GM19455 (cell line): ENCODE data around the gene HDAC4.

Source experiments
- ATAC-seq: cut with Tn5 transposase; IDR thresholded peaks from one replicate; pipeline ENCODE4 v1.9.1; 2021; ENCODE audit not compliant: unreplicated experiment

Gene HDAC4

DNA sequence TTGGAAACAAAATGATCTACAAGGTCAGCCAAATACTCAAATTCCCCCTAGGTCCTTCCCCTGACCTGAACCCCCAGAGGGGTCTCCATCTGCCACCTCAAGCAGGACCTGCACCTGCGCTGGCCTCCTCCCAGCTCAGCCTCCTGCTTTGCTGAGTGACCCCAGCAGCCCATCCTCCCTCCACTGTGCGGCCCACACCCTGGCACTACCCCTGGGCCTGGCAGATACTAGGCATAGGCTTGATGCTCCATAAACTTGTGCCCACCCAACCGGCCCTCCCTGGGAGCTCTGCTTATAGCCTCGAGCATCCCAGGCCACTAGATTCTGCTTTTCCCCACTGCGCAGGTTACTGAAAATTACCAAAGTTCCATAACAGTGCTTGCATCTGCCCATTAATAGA lies 156.2 kb downstream of the HDAC4 start:
- no peak for ATAC-seq

DNA sequence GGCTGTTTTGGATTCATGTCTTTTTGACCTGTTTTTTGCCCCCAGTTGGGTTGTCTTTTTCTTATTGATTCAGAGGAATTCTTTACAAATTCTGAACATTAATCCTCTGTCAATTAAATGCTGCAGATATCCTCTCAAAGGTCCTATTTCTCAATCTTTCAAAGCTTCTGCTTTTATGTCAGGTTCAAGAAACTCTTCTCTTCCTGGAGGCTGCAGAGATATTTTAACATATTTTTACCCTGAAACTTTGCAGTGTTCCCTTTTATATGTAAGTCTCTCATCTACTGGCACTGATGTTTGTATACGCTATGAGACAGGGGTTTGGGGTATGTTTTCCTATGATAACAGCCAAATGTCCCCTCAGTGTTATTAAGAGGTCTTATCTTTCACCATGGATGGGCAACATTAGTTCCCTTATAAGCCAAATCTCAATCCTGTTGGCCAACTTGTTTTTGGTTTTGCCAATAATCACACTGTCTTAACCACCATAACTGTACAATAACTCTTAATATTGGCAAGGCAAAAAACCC lies 159.3 kb downstream of the HDAC4 start:
- ATAC-seq, result no peak

DNA sequence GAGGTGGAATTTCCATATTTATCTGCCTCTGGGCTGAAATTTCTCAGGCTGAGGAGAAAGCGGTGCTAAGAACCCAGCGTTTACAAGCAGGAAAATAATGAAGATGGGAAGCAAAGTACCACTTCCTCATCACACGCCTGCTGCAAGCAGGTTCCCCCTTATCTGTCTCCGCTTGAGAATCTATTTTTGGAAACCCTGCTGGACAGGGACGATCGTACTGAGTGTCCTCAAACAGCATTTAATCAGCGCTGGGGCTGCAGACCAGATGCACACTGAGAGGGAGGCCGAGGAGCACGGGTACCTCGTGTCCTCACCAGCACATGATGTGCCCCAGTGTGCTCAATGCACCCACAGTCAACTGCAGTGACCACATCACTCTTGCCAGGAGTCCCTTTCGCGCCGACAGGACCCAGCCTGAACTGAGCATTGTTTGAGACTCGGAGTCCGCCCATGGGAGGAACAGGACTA lies 160.4 kb downstream of the HDAC4 start:
- ATAC-seq, result no peak

DNA sequence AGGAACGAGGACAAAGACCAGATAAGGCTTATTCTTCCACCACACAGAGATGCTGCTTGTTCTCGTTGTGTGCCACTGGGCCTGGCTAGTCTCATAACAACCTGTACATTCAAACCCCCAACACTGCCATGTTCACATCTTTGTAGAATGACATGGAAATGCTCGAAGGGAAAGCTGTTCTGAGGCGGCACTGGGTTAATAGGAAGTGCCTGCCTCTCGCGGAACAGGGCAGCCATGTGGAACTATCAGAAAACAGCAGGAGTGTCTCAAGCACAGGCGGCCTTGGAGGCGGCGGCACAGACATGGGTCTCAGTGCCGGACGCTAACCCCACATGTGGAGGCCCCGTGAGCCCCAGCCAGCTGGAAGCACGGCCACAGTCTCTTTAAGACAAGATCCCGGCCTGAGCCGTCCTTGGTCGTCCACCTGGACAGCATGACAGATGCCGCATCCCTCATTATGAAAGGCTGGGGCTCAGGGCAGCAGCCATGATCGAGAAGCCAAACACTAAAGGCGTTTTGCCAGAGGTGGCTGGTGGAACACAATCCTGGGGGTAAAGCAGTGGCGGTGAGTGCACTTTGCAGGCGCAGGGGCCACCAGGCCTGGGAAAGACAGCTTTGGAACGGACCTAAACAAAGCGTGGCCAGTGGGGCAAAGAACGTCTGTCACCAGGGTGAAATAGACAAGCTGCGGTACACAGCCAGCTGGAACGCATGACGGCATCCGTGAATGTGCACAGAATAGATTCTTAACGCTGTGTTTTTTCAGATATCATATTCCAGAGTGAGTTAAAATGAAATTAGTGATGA lies 161.0 kb downstream of the HDAC4 start:
- ATAC-seq, result no peak

DNA sequence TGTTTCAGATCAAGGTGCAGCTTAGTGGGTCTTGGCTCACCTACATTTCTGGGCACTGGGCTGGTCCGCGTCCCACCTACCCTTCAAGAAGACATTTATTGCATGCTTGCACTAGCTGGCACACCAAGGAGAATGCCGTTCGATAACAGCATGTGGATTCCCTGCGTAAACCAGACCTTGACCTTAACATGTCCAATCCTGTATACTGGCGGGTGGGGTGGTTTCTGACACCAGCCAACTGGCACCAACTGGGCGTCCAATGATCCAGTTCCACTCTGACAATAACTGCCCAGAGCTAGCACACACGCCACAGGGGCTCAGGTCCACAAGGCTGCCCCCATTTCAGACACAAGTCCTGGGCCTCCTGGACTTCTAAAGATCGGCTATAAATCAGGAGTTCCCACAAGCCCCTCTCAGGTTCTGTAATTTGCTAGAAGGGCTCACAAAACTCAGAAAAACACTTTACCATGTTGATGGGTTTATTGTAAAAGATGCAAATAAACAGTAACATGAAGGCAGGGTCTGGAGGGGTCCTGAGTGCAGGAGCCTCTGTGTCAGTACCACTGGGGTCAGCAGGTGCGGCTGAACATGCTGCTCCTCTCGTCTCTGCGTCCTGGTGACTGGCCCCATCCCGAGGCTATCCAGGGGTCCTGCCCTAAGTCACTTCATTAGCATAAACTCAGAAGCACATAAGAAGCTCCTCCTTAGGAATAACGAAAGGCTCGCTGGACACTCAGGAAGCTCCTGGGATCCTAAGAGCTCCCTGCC lies 161.8 kb downstream of the HDAC4 start:
- ATAC-seq, result no peak

DNA sequence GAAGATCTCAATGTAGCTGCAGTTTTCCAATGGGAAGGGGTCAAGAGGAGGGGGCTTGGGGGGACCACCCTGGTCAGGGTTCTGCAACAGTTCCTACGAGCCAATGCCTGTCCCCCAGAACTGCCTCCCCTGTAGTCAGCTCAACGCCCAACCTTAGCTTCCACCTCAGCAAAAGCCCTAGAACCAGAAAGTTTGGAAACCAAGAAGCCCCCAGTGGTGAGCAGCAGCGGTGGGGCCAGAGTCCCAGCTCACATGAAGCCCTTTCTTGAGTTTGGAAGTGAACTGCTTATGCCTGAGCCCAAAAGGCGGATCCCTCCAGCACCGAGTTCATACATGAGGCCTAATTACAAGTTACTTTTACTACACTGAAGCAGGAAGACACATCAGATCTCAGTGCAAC lies 162.4 kb downstream of the HDAC4 start:
- ATAC-seq, result no peak

DNA sequence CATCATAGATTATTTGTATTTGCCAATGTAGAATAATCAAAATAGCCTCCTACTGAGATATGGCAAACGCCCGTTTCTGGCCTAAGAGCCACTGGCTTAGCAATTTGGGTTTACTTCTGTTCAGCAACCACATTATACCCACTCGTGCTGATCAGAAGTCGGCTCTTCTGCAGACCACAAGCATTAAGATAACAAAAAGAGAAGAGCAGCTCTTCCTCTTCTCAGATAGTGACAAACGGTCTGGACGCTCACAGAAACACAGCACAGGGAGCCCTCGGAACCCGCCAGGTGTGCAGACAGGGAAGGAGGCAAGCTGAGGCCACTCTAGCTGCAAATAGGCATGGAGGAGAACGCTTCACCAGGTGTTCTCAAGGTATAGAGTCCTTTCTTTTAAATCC lies 164.0 kb downstream of the HDAC4 start:
- ATAC-seq, result no peak

DNA sequence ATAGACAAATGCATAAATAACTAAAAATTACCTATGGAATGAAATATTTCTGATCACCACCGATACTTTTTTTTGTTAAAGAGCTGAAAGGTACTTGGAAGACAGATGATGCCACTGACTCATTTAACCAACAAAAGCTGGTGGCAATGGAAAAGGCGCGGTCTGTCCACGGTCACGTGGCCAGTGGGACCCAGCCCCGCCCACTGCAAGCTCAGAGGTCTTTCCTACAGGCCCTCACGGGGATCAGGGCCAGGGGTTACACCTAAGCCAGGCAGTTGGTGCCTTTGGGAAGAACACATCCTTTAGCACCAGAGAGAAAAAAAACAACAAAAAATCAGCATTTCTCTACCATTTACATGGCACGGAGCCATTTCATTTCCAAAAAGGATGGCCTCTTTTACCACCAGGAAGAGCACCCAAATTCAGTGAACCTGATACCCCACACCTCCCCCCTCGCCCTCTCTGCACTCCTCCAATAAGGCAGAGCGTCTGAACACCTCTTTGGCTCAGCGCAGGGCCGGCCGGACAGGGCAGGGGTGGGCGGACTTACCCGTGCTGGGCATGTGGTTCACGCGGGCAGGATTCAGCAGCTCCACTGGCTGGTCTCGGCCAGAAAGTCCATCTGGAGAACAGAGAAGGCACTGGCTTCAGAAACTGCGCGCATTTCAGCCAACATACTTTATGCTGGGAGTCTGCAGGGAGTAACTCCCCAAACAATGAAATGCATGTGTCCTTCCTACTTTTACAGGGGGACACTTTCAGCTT lies 164.6 kb downstream of the HDAC4 start:
- no peak for ATAC-seq

DNA sequence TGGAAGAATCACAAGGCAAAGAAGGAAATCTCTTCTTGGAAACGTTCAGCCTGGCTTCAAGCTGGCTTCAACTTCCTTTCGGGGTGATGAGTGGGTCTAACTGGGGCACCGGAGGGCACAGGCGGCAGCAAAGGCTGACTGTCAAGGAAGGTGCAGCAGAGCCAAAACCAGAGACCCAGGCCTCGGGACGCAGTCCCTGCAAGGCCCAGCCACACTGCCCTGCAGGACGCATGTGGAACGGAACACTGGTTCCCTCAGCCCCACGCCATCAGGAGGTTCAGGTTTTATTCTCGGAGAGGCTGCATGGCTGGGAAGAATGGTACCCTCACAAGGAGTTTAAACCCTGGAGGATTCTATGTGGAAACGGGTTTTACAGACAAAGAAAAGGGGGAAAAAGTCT lies 165.5 kb downstream of the HDAC4 start:
- ATAC-seq, result no peak

DNA sequence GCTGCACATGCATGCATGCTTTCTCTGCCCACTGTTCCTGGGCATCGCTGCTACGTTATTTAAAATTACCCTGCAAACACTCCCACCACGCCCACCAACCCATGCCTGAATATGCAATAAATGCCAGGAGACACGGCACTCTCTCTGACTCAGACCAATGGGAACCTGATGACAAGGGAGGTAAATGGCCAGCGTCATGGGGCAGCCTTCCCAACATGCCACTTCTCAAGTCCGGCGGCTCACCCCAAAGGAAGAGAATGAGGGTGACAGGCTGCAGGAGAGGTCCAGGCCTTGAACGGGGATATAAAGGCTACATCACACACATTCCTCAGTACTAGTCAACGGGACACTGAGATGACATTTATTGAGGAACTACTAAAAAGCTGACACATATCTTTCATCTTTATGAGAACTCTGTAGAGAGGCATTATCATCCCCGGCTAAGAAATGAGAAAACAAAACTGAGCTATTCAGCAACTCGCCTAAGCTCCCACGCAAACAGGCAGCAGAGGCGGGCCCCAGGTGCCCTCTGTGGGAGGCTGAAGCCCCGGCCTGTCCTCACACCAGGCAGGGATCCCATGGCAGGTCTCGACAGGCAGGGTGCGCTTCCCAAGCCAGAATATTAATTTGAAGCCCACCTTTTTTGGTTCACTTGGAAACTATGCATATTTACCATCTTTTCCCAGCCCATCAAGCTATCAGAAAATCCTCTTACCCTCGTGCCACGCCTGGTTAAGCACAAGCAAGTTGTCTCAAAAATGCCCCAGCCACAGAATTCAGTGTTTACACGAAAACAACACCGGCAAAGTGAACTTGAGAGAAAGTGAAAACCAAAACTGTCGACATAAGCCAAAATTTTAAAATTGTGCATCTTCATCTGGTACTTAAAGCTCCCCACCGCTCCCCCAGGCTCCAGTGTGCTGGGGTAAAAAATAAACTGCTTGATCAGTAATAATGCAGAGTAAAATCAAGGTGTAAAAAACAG lies 166.3 kb downstream of the HDAC4 start:
- ATAC-seq, result no peak

DNA sequence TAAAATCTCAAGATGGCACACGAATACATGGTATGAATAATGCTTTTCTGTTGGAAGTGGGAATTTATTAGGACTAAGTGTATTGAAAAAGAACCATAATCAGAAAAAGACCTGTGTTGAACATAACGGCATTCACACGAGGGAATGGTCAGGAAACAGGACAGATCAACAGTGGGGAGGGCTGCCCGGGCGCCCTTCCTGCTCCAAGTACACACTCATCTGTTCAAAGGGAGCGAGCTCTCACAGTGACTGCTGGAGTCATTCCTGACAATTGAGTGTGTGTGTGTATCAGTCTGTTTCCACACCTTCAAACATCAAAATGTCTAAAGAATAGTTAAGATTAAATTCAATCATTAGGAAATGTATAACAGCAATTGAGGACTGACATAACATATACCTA lies 167.2 kb downstream of the HDAC4 start:
- no peak for ATAC-seq

DNA sequence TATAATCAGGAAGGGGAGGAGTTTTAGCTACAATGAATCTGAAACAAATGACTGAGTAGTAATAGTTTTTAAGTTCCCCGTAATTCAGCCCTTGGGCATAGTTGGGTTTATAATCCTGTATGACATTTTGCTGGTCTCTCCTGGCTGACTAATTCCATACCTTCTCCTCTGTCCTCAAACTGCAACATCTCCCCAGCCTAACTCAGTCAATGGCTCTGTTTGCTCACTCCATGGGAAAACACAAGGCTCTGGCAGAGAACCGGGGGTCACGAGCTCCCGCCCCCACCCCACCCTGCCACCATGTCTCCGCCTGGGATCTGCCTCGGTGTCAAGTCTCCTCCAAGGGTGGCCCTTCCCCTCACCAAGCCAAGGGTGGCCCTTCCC lies 168.6 kb downstream of the HDAC4 start:
- ATAC-seq, result no peak

DNA sequence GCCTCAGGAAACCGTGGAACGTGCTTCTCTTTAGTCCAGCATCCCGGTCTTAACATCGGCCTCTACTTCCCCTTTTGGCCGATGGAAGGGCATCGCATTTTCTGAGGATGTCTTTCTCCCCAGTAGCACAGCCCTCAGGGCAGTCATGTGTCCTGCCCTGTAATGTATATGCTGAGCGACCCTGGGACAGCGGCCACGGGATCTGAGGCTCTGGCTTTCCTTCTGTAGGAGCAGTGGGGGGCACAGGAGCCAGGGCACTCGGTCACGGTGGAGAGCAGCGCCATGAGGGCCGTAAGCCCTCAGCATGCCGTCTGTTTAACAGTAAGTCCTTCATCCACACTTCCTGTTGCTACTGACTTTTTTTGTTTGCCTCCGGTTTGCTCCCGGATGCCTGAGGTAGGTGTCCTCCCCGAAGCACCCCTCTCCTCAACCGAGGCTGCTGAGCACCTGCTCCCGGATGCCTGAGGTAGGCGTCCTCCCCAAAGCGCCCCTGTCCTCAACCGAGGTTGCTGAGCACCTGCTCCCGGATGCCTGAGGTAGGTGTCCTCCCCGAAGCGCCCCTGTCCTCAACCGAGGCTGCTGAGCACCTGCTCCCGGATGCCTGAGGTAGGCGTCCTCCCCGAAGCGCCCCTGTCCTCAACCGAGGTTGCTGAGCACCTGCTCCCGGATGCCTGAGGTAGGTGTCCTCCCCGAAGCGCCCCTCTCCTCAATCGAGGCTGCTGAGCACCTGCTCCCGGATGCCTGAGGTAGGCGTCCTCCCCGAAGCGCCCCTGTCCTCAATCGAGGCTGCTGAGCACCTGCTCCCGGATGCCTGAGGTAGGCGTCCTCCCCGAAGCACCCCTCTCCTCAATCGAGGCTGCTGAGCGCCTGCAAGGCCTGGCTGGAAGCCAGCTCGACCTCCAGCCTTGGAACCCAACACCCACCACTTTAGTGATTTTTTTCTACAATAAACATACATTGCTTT lies 169.3 kb downstream of the HDAC4 start:
- ATAC-seq, result no peak

DNA sequence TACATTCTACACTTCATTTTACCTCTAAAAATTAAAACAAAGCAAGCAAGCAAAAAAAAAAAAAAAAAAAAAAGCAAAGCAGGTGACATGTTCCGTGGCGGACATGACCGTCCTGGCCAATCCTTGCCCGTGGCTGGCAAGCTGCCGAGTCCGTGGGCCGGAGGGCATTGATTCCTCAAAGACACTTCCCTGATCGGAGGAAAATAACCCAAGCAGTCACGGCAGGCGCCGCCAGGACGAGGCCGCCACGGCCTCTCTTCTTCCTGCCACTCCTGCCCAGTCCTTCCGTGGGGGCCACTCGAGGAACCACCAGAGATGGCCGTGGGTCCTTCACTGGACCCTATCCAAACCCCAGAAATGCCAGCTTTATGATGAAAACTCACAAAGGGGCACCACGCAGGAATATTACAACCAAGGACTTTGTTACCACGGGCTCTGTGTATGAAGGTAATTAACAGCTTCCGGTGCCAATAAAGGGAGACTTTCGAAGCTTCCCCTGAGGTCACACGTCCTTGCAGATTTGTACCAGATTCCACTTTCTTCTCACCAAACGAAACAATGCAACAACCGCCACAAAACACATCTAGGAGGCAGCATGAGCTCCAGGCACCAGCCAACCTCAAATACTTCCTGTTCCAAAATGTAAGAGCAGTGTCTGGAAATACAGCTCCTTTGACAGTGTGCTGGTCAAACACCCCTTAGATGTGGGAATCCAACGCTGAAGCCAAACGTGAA lies 170.3 kb downstream of the HDAC4 start:
- no peak for ATAC-seq

DNA sequence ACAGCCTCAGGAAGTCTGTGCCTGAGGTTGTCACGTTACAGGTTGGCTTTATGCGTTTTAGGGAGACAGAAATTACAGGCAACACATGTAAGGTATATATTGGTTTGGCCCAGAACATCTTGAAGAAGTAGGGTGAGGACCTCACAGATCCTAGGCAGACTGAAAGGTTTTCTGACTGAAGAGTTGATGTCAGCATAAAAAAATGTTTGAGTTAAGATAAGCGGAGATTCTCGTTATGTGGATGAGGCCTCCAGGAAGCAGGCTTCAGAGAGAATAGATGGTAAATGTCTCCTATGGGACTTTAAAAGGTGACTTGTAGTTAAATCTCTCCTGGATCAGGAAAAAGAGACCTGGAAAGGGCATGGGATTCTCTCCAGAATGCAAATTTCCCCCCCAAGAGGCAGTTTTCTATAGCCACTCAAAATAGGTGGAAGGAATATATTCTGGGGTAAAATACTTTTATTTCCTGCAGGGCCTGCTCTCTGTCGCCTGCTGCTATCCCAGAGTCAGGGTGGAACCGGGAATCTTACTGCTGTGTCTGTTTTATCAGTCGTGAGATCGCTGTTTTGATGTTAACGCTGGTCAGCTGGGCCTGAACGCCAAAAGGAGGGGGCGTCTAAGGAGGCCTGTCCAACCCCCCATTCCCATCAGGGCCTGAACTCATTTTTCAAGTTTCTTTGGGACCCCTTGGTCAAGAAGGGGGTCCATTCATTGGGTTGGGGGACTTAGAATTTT lies 171.1 kb downstream of the HDAC4 start:
- ATAC-seq, result no peak

DNA sequence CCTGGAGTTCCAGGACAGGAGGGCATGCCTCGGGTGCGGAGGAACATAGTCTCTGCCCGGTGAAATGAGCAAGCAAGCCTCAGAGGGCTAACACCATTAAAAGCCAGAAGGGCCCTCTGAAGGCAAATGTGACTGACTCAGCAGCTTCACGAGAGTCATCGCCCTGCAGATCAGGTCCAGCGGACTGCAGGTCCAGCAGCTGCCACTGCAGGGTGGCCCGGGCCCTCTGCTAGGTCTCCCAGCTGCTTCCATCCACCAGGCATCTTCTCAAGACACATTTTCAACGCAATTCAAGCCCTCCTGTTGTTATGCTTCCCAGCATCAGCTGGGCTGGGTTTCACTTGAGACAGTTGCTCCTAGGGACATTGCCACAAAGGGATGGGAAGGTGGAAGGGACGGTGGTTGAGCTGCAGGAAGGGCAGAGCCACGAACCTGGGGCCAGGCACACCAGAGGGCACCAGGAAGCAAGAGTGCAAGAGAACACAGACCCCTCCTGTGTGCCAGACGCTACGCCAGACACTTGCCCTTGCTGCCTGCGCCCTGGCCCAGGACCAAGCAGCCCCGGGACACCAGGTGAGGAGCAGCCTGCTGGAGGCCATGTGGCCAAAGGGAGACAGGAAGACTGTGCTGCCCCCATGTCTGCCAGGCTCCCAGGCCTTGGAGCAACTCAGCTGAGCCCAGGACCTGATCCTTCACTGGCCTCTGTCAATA lies 173.0 kb downstream of the HDAC4 start:
- no peak for ATAC-seq
